H9 (cell line): ENCODE measurements around the gene LRRFIP1. TPM values are rescaled to one million over a fixed set of nuclear protein-coding genes. Genes with fewer than 3 reads are reported as not detected.

Source experiments
- DNase-seq: peaks from one replicate; pipeline ENCODE4 v3.0.0-alpha.2; 2017
- H2AFZ ChIP-seq: one replicate; pipeline ENCODE4 v1.6.1; 2013; ENCODE audit warnings: mild to moderate bottlenecking, low read length, control low read depth, moderate library complexity
- H2AK5ac ChIP-seq: 2 replicates; pipeline ENCODE4 v1.6.1; 2013; ENCODE audit warnings: low read length, control low read depth, mixed read lengths; ENCODE audit not compliant: insufficient read length
- H2BK120ac ChIP-seq: one replicate; pipeline ENCODE4 v1.6.1; 2013; ENCODE audit warnings: low read depth, mild to moderate bottlenecking, low read length, control low read depth, inconsistent platforms; ENCODE audit not compliant: poor library complexity, severe bottlenecking
- H2BK12ac ChIP-seq: 2 replicates; pipeline ENCODE4 v1.6.1; 2013; ENCODE audit warnings: low read length, control low read depth, mixed read lengths, low read depth; ENCODE audit not compliant: insufficient read length
- H2BK15ac ChIP-seq: 2 replicates; pipeline ENCODE4 v1.6.1; 2013; ENCODE audit warnings: low read depth, low read length, control low read depth
- H2BK20ac ChIP-seq: one replicate; pipeline ENCODE4 v1.6.1; 2013; ENCODE audit warnings: low read depth, mild to moderate bottlenecking, low read length, control low read depth, inconsistent platforms; ENCODE audit not compliant: poor library complexity, severe bottlenecking
- H2BK5ac ChIP-seq: 2 replicates; pipeline ENCODE4 v1.6.1; 2013; ENCODE audit warnings: low read length, control low read depth, mixed read lengths; ENCODE audit not compliant: insufficient read length
- H3K14ac ChIP-seq: 2 replicates; pipeline ENCODE4 v1.6.1; 2013; ENCODE audit warnings: low read length, control low read depth; ENCODE audit not compliant: insufficient read depth
- H3K18ac ChIP-seq: 2 replicates; pipeline ENCODE4 v1.6.1; 2013; ENCODE audit warnings: low read depth, mild to moderate bottlenecking, mixed read lengths, low read length, control low read depth; ENCODE audit not compliant: insufficient read length
- H3K23ac ChIP-seq: 2 replicates; pipeline ENCODE4 v1.6.1; 2013; ENCODE audit warnings: low read length, control low read depth, mixed read lengths, low read depth; ENCODE audit not compliant: insufficient read length
- H3K23me2 ChIP-seq: 2 replicates; pipeline ENCODE4 v1.6.1; 2013; ENCODE audit warnings: low read depth, mild to moderate bottlenecking, mixed read lengths, low read length, control low read depth; ENCODE audit not compliant: insufficient read length, poor library complexity, severe bottlenecking
- H3K27ac ChIP-seq: 2 replicates; pipeline ENCODE4 v1.5.1; 2013; ENCODE audit warnings: low read length, control low read depth, mixed read lengths, low read depth; ENCODE audit not compliant: insufficient read length
- H3K27me3 ChIP-seq: 2 replicates; pipeline ENCODE4 v1.6.1; 2013; ENCODE audit warnings: low read length, control low read depth, inconsistent platforms; ENCODE audit not compliant: insufficient read depth
- H3K4ac ChIP-seq: 2 replicates; pipeline ENCODE4 v1.6.1; 2013; ENCODE audit warnings: low read depth, mild to moderate bottlenecking, control low read depth, inconsistent platforms, low read length, moderate library complexity
- H3K4me1 ChIP-seq: 2 replicates; pipeline ENCODE4 v1.6.1; 2013; ENCODE audit warnings: low read length, control low read depth, inconsistent platforms; ENCODE audit not compliant: insufficient read depth
- H3K4me2 ChIP-seq: 2 replicates; pipeline ENCODE4 v1.6.1; 2013; ENCODE audit warnings: low read length, control low read depth, mixed read lengths; ENCODE audit not compliant: insufficient read length, insufficient read depth
- H3K56ac ChIP-seq: 2 replicates; pipeline ENCODE4 v1.6.1; 2013; ENCODE audit warnings: low read depth, mild to moderate bottlenecking, mixed read lengths, low read length, control low read depth; ENCODE audit not compliant: insufficient read length
- H3K79me1 ChIP-seq: 2 replicates; pipeline ENCODE4 v1.6.1; 2013; ENCODE audit warnings: low read depth, mild to moderate bottlenecking, moderate library complexity, low read length, control low read depth, inconsistent platforms; ENCODE audit not compliant: insufficient read depth, poor library complexity, severe bottlenecking
- H3K79me2 ChIP-seq: 2 replicates; pipeline ENCODE4 v1.6.1; 2013; ENCODE audit warnings: low read length, control low read depth, inconsistent platforms; ENCODE audit not compliant: insufficient read depth
- H3K9ac ChIP-seq: 2 replicates; pipeline ENCODE4 v1.6.1; 2013; ENCODE audit warnings: low read length, control low read depth, mixed read lengths; ENCODE audit not compliant: insufficient read length; ENCODE audit errors: extremely low read depth
- H3K9me3 ChIP-seq: one replicate; pipeline ENCODE4 v1.6.1; 2013; ENCODE audit warnings: low read depth, low read length, inconsistent platforms; ENCODE audit not compliant: control insufficient read depth
- H3T11ph ChIP-seq: one replicate; pipeline ENCODE4 v1.6.1; 2013; ENCODE audit warnings: mild to moderate bottlenecking, low read length, control low read depth, inconsistent platforms
- H4K20me1 ChIP-seq: one replicate; pipeline ENCODE4 v1.6.1; 2013; ENCODE audit not compliant: control insufficient read depth, insufficient read length, insufficient read depth
- H4K5ac ChIP-seq: 2 replicates; pipeline ENCODE4 v1.6.1; 2013; ENCODE audit warnings: low read depth, mild to moderate bottlenecking, mixed read lengths, low read length, control low read depth; ENCODE audit not compliant: insufficient read length
- H4K8ac ChIP-seq: replicated peaks from 2 replicates; pipeline ENCODE4 v1.6.1; 2013; ENCODE audit warnings: low read length, control low read depth, mixed read lengths, low read depth; ENCODE audit not compliant: insufficient read length
- H4K91ac ChIP-seq: 2 replicates; pipeline ENCODE4 v1.6.1; 2013; ENCODE audit warnings: low read depth, mild to moderate bottlenecking, moderate library complexity, mixed read lengths, low read length, control low read depth; ENCODE audit not compliant: insufficient read length
- H3K27ac Mint-ChIP-seq, 3 experiments: 2 replicates in 2 of 3; 3 replicates in 1 of 3; pipeline ENCODE4 v1.8.0; 2020 to 2021; ENCODE audit warnings: mixed read lengths in 3 of 3, mild to moderate bottlenecking in 1 of 3, moderate library complexity in 1 of 3
- H3K27me3 Mint-ChIP-seq: 2 replicates; pipeline ENCODE4 v1.8.0; 2021; ENCODE audit warnings: low read depth, mild to moderate bottlenecking, moderate library complexity, mixed read lengths
- H3K36me3 Mint-ChIP-seq, 3 experiments: 2 replicates in 2 of 3; 3 replicates in 1 of 3; pipeline ENCODE4 v1.8.0; 2020 to 2021; ENCODE audit warnings: low read depth in 3 of 3, mixed read lengths in 3 of 3; ENCODE audit not compliant: insufficient read depth in 1 of 3
- H3K4me1 Mint-ChIP-seq, 2 experiments: 2 replicates each; pipeline ENCODE4 v1.8.0; 2020; ENCODE audit warnings: mixed read lengths in 2 of 2
- H3K4me3 Mint-ChIP-seq, 2 experiments: 2 replicates in 1 of 2; 3 replicates in 1 of 2; pipeline ENCODE4 v1.8.0; 2020 to 2021; ENCODE audit warnings: mild to moderate bottlenecking in 2 of 2, mixed read lengths in 2 of 2, moderate library complexity in 1 of 2
- H3K9me3 Mint-ChIP-seq, 2 experiments: 2 replicates in 1 of 2; 3 replicates in 1 of 2; pipeline ENCODE4 v1.8.0; 2020; ENCODE audit warnings: mild to moderate bottlenecking in 2 of 2, mixed read lengths in 2 of 2, moderate library complexity in 1 of 2
- WGBS: extraction: QIAGEN DNeasy Blood & Tissue Kit; methylation state at CpG from one replicate; pipeline ENCODE4 v1.1.7; 2013; ENCODE audit warnings: missing lambda C conversion rate, low lambda C conversion rate, mixed read lengths; ENCODE audit not compliant: insufficient read length; ENCODE audit errors: extremely low coverage; 5-methylcytosine and 5-hydroxymethylcytosine counted together
- total RNA-seq: library from RNA; stranded (reverse); gene quantifications from 2 replicates; pipeline ENCODE4 v1.2.1, GENCODE V29; 2021
- TF ChIP-seq, protein P1 (sequence below): fragments of 200-600 bp; sonication (generic); conservative IDR thresholded peaks from 3 replicates; pipeline ENCODE4 v1.8.0; 2021; ENCODE audit warnings: antibody characterized with exemption, mild to moderate bottlenecking

Gene LRRFIP1
- total RNA-seq, 1 experiment from 2014 or later = 38.5 TPM

DNA sequence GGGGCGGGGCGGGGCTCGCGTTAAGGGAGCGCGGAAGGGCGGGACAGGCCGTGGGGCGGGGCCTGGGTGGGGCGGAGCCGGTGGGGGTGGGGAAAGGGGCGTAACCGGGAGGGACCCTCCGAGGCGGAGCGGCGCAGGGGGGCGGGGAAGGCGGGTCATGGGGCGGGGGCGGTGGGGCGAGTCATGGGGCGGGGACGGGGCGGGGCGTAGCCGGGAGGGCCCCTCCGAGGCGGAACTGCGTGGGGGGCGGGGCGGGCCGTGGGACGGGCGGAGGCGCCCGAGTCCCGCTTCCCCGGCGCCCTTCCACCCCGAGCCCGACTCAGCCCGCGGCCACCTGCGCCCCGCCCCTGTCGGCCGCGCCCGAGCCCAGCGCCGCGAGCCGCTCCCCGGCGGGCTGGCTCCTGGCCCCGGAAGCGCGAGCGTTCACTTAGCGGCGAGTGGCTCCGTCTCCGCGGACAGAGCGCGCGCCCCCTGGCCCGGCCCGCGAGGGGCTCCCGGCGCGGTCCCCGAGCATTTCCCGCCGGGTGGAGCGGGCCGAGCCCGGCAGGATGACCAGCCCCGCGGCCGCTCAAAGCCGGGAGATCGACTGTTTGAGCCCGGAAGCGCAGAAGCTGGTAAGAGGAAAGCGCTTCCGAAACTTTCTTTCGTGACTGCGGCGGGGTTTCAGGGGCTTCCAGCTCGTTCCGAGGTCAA lies 64.7 kb downstream of the LRRFIP1 start:
- Histone ChIP-seq H3K79me1 (peaks cover 9% of the 10 kb centered on the region), H2BK20ac (no peak overlapping the region), H3T11ph (no peak overlapping the region), H3K4me2 (peak overlapping the region; percentile 79), H3K18ac (peak overlapping the region; percentile 51), H3K23me2 (peaks cover 14% of the 10 kb centered on the region), H2BK120ac (no peak overlapping the region), H3K56ac (no peak overlapping the region), H3K27ac (no peak overlapping the region), H4K20me1 (peaks cover 2% of the 10 kb centered on the region), H3K9ac (peak overlapping the region; percentile 12), H2AK5ac (no peak overlapping the region), H3K4ac (no peak overlapping the region), H4K8ac (no peak overlapping the region), H3K79me2 (peaks cover 25% of the 10 kb centered on the region; the same call in 1 of the 2 replicates), H2BK15ac (no peak overlapping the region), H2AFZ (no peak overlapping the region), H3K14ac (peak overlapping the region; percentile 78; the same call in 1 of the 2 replicates), H3K9me3 (no peaks in the 10 kb centered on the region), H3K27me3 (no peaks in the 10 kb centered on the region), H3K23ac (no peak overlapping the region), H2BK5ac (no peak overlapping the region), H4K5ac (no peak overlapping the region), H3K4me1 (peaks cover 8% of the 10 kb centered on the region; the same call in 1 of the 2 replicates), H2BK12ac (no peak overlapping the region), H4K91ac (no peak overlapping the region)
- no peak overlapping the region for H3K27ac Mint-ChIP-seq
- peaks cover 0 to 1% (median 0%) of the 10 kb centered on the region in 3 experiments; a peak in 2 of 7 replicates for H3K36me3 Mint-ChIP-seq
- WGBS = no CpG with 5 or more reads among the region's 94 CpGs
- TF ChIP-seq, protein P1, sequence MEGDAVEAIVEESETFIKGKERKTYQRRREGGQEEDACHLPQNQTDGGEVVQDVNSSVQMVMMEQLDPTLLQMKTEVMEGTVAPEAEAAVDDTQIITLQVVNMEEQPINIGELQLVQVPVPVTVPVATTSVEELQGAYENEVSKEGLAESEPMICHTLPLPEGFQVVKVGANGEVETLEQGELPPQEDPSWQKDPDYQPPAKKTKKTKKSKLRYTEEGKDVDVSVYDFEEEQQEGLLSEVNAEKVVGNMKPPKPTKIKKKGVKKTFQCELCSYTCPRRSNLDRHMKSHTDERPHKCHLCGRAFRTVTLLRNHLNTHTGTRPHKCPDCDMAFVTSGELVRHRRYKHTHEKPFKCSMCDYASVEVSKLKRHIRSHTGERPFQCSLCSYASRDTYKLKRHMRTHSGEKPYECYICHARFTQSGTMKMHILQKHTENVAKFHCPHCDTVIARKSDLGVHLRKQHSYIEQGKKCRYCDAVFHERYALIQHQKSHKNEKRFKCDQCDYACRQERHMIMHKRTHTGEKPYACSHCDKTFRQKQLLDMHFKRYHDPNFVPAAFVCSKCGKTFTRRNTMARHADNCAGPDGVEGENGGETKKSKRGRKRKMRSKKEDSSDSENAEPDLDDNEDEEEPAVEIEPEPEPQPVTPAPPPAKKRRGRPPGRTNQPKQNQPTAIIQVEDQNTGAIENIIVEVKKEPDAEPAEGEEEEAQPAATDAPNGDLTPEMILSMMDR = no peak
- peaks cover 30 to 32% of the 10 kb centered on the region in 2 experiments for H3K4me1 Mint-ChIP-seq
- peak overlapping the region; percentile 75 for H3K4me3 Mint-ChIP-seq
- DNase-seq = peak; percentile 94
- peaks cover 25% of the 10 kb centered on the region for H3K27me3 Mint-ChIP-seq
- H3K9me3 Mint-ChIP-seq = no peaks in the 10 kb centered on the region; a peak in 1 of 5 replicates
